Left forelimb (tissue), 1 donor: ENCODE data around the gene KPNA1.
"Not testable (repeated sequence)": the region's sequence is repeated elsewhere in the genome, so short reads cannot be mapped to it uniquely, and the experiment has no call there.

ENCODE experiments used
- DNase-seq: peaks from one replicate; pipeline ENCODE4 v3.0.0-alpha.2; 2018; ENCODE audit warnings: low spot score

The KPNA1 gene

GRCh38 chr3:122519693-122520092 lies 5.0 kb upstream of the KPNA1 start:
- no peak for DNase-seq

GRCh38 chr3:122516846-122517360 lies 2.2 kb upstream of the KPNA1 start:
- no peak for DNase-seq

- no peak for DNase-seq
Measured at GRCh38 chr3:122515870-122516269, 1.1 kb upstream of the KPNA1 start.

- DNase-seq: no peak
Measured at GRCh38 chr3:122515020-122515468, 305 bp upstream of the KPNA1 start.

- no peak for DNase-seq
Measured at GRCh38 chr3:122513386-122514122, 1.2 kb downstream of the KPNA1 start.

GRCh38 chr3:122512284-122512683 lies 2.5 kb downstream of the KPNA1 start:
- DNase-seq: no peak

GRCh38 chr3:122510878-122511535 lies 3.7 kb downstream of the KPNA1 start:
- no peak for DNase-seq

- DNase-seq: not testable (repeated sequence)
Measured at GRCh38 chr3:122508944-122509343, 5.8 kb downstream of the KPNA1 start.

GRCh38 chr3:122508135-122508914 lies 6.4 kb downstream of the KPNA1 start:
- no peak for DNase-seq

- DNase-seq: no peak
Measured at GRCh38 chr3:122506450-122506849, 8.3 kb downstream of the KPNA1 start.

- DNase-seq: no peak
Measured at GRCh38 chr3:122505676-122506075, 9.1 kb downstream of the KPNA1 start.

- no peak for DNase-seq
Measured at GRCh38 chr3:122502941-122503340, 11.8 kb downstream of the KPNA1 start.

GRCh38 chr3:122502139-122502538 lies 12.6 kb downstream of the KPNA1 start:
- no peak for DNase-seq

- DNase-seq: not testable (repeated sequence)
Measured at GRCh38 chr3:122500964-122501363, 13.8 kb downstream of the KPNA1 start.

- no peak for DNase-seq
Measured at GRCh38 chr3:122498152-122498551, 16.6 kb downstream of the KPNA1 start.

GRCh38 chr3:122497425-122497824 lies 17.3 kb downstream of the KPNA1 start:
- no peak for DNase-seq

- no peak for DNase-seq
Measured at GRCh38 chr3:122496508-122496907, 18.2 kb downstream of the KPNA1 start.

GRCh38 chr3:122493296-122493695 lies 21.4 kb downstream of the KPNA1 start:
- no peak for DNase-seq

- no peak for DNase-seq
Measured at GRCh38 chr3:122488262-122488973, 26.3 kb downstream of the KPNA1 start.

- no peak for DNase-seq
Measured at GRCh38 chr3:122484985-122485384, 29.8 kb downstream of the KPNA1 start.

- no peak for DNase-seq
Measured at GRCh38 chr3:122481390-122481789, 33.3 kb downstream of the KPNA1 start.

GRCh38 chr3:122476532-122476931 lies 38.2 kb downstream of the KPNA1 start:
- no peak for DNase-seq
